DND-41 (cell line): Measurements from ENCODE around the gene MELTF.

Experiments used
- ATAC-seq: fragments of 200-7000 bp; cut with Tn5 transposase; 3 replicates; pipeline ENCODE4 v1.9.1; 2021; ENCODE audit warnings: low read depth; ENCODE audit not compliant: insufficient read depth
- DNase-seq: peaks from one replicate; pipeline ENCODE4 v3.0.0-alpha.2; 2020
- H2AFZ ChIP-seq: 2 replicates; pipeline ENCODE4 v1.6.0; 2012; ENCODE audit warnings: low read depth, low read length
- H3K27ac ChIP-seq: 2 replicates; pipeline ENCODE4 v1.5.1; 2012; ENCODE audit warnings: low read length, inconsistent platforms
- H3K27me3 ChIP-seq: fragments of 200-600 bp; sonication (generic); 2 replicates; pipeline ENCODE4 v1.6.0; 2012; ENCODE audit warnings: low read length, mild to moderate bottlenecking, inconsistent platforms; ENCODE audit not compliant: insufficient read depth, poor library complexity
- H3K36me3 ChIP-seq: 2 replicates; pipeline ENCODE4 v1.5.1; 2012; ENCODE audit warnings: low read length, inconsistent platforms; ENCODE audit not compliant: insufficient read depth
- H3K4me1 ChIP-seq: 2 replicates; pipeline ENCODE4 v1.5.1; 2012; ENCODE audit warnings: mild to moderate bottlenecking, low read length; ENCODE audit not compliant: insufficient read depth
- H3K4me2 ChIP-seq: 2 replicates; pipeline ENCODE4 v1.6.0; 2012; ENCODE audit warnings: mild to moderate bottlenecking, moderate library complexity, low read length, inconsistent platforms; ENCODE audit not compliant: insufficient read depth
- H3K4me3 ChIP-seq, 2 experiments: fragments of 200-600 bp in 1 of 2; shearing (Covaris generic) in 1 of 2; 2 replicates each; pipeline ENCODE4 v1.5.1; 2012 to 2016; ENCODE audit warnings: inconsistent platforms in 2 of 2, low read length in 2 of 2, mild to moderate bottlenecking in 2 of 2, low read depth in 1 of 2, moderate library complexity in 1 of 2
- H3K79me2 ChIP-seq: 2 replicates; pipeline ENCODE4 v1.6.0; 2012; ENCODE audit warnings: low read length, inconsistent platforms; ENCODE audit not compliant: insufficient read depth
- H3K9ac ChIP-seq: 2 replicates; pipeline ENCODE4 v1.6.0; 2012; ENCODE audit warnings: low read depth, mild to moderate bottlenecking, inconsistent platforms, low read length, moderate library complexity
- H3K9me3 ChIP-seq: 2 replicates; pipeline ENCODE4 v1.5.1; 2012; ENCODE audit warnings: low read length, moderate library complexity, mild to moderate bottlenecking, inconsistent platforms; ENCODE audit not compliant: insufficient read depth, severe bottlenecking
- H4K20me1 ChIP-seq: 2 replicates; pipeline ENCODE4 v1.6.0; 2012; ENCODE audit warnings: low read length; ENCODE audit not compliant: insufficient read depth
- EZH2 ChIP-seq: IDR thresholded peaks from 3 replicates; pipeline ENCODE4 v1.6.1; 2012; ENCODE audit warnings: borderline replicate concordance, low read depth, mild to moderate bottlenecking, moderate library complexity, low read length, inconsistent platforms; ENCODE audit not compliant: severe bottlenecking
- TF ChIP-seq, protein P1 (sequence below): IDR thresholded peaks from 2 replicates; pipeline ENCODE4 v1.5.1; 2012; ENCODE audit warnings: borderline replicate concordance, low read length, moderate library complexity, mild to moderate bottlenecking; ENCODE audit not compliant: poor library complexity, severe bottlenecking; ENCODE audit errors: extremely low read depth

MELTF gene

GRCh38 chr3:197003461-197004385, 25.9 kb downstream of the MELTF start:
- H3K27ac ChIP-seq, result peak overlapping the region; percentile 61
- H4K20me1 ChIP-seq, result no peaks in the 10 kb centered on the region
- no peaks in the 10 kb centered on the region for H3K79me2 ChIP-seq
- peak overlapping the region; percentile 76 for H2AFZ ChIP-seq
- H3K9ac ChIP-seq, result peak overlapping the region; percentile 70
- peak; percentile 30 for ATAC-seq
- no peaks in the 10 kb centered on the region for H3K27me3 ChIP-seq
- peak overlapping the region; percentile 80 for H3K4me2 ChIP-seq
- H3K4me3 ChIP-seq, result peak overlapping the region; percentile 15 to 58; a peak in 3 of 4 replicates
- H3K36me3 ChIP-seq, result no peaks in the 10 kb centered on the region
- peaks cover 12% of the 10 kb centered on the region for H3K4me1 ChIP-seq
- peak; percentile 30 for DNase-seq
- H3K9me3 ChIP-seq, result no peaks in the 10 kb centered on the region
- TF ChIP-seq EZH2, result no peak
- TF ChIP-seq, protein P1, sequence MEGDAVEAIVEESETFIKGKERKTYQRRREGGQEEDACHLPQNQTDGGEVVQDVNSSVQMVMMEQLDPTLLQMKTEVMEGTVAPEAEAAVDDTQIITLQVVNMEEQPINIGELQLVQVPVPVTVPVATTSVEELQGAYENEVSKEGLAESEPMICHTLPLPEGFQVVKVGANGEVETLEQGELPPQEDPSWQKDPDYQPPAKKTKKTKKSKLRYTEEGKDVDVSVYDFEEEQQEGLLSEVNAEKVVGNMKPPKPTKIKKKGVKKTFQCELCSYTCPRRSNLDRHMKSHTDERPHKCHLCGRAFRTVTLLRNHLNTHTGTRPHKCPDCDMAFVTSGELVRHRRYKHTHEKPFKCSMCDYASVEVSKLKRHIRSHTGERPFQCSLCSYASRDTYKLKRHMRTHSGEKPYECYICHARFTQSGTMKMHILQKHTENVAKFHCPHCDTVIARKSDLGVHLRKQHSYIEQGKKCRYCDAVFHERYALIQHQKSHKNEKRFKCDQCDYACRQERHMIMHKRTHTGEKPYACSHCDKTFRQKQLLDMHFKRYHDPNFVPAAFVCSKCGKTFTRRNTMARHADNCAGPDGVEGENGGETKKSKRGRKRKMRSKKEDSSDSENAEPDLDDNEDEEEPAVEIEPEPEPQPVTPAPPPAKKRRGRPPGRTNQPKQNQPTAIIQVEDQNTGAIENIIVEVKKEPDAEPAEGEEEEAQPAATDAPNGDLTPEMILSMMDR, result no peak

- H3K36me3 ChIP-seq, result no peaks in the 10 kb centered on the region
- peak overlapping the region; percentile 80 for H3K4me2 ChIP-seq
- H3K4me3 ChIP-seq, result peak overlapping the region in 1 of 2 experiments; percentile 58; a peak in 1 of 4 replicates
- no peak overlapping the region for H3K27ac ChIP-seq
- peaks cover 12% of the 10 kb centered on the region for H3K4me1 ChIP-seq
- 0 out of 2 replicates have a peak overlapping the region, but pooled peaks have one; percentile 23 for H2AFZ ChIP-seq
- ATAC-seq, result peak; percentile 66
- H3K9me3 ChIP-seq, result no peaks in the 10 kb centered on the region
- H3K79me2 ChIP-seq, result no peaks in the 10 kb centered on the region
- H3K9ac ChIP-seq, result peak overlapping the region; percentile 70; the same call in 1 of the 2 replicates
- H3K27me3 ChIP-seq, result no peaks in the 10 kb centered on the region
- no peaks in the 10 kb centered on the region for H4K20me1 ChIP-seq
- no peak for TF ChIP-seq EZH2
- TF ChIP-seq, protein P1, result peak; percentile 51
- peak; percentile 70 for DNase-seq
Measured at GRCh38 chr3:197002701-197003454, 26.7 kb downstream of the MELTF start.

DNA sequence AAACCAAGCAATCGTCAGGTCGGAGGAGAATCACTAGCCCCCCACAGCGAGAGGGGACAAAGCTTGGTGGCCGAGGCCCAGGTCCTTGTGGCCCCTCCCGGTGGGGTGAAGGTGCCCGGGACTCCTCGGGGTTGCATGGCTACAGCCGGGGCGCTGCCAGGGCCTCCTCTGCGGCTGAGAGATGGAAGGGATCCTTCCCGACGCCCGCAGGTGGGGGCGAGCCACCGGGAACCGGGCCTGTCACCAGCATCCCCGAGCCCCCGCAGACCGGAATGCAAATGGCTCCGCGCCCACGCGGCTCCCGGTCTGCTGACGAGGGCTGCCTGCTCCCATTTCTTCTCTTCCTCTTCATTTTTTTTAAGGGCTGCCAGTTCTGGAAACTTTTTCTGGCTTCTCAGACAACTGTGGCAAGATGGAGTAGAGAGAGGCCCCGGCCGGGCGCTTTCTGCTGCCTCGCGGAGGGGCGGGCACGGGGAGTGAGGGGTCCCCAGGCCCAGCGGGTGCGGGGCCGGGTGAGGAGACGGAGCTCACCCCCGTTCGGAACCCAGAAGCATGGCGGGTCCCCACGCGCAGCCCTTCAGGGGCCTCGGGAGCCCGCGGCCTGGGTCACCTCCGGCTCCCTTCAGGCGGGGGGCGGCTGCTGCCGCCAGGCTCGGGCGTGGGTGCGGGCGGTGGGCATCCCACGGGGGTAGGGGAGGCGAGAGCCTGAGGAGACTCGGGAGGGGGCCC, 27.5 kb downstream of the MELTF start:
- no peak for TF ChIP-seq EZH2
- TF ChIP-seq, protein P1, result no peak
- Histone ChIP-seq H3K4me1 (peaks cover 12% of the 10 kb centered on the region), H3K4me3 (no peak overlapping the region), H3K79me2 (no peaks in the 10 kb centered on the region), H2AFZ (no peak overlapping the region), H3K4me2 (0 out of 2 replicates have a peak overlapping the region, but pooled peaks have one; percentile 80), H3K27me3 (no peaks in the 10 kb centered on the region), H4K20me1 (no peaks in the 10 kb centered on the region), H3K36me3 (no peaks in the 10 kb centered on the region), H3K9ac (no peak overlapping the region), H3K27ac (no peak overlapping the region), H3K9me3 (no peaks in the 10 kb centered on the region)
- ATAC-seq (no peak), DNase-seq (no peak)
